ENCODE results near the gene CPNE2.
"Not testable (repeated sequence)": the region's sequence is repeated elsewhere in the genome, so short reads cannot be mapped to it uniquely, and the experiment has no call there.

CPNE2 gene

GRCh38 chr16:57091975-57092785, at the start of gene CPNE2:
TSS of gene CPNE2 (plus strand) at chr16:57092583. CDS start at chr16:57110743, 18,160 bp downstream.
- no peak for FAIRE-seq

GRCh38 chr16:57043248-57043647, 49.1 kb upstream of the CPNE2 start:
- FAIRE-seq: no peak

- FAIRE-seq: no peak
Measured at GRCh38 chr16:57044931-57045693, 47.3 kb upstream of the CPNE2 start.

- peak; percentile 60 for FAIRE-seq
Measured at GRCh38 chr16:57045694-57046381, 46.5 kb upstream of the CPNE2 start.

GRCh38 chr16:57048095-57048494, 44.3 kb upstream of the CPNE2 start:
- FAIRE-seq: no peak

GRCh38 chr16:57049678-57050077, 42.7 kb upstream of the CPNE2 start:
- no peak for FAIRE-seq

GRCh38 chr16:57051696-57052228, 40.6 kb upstream of the CPNE2 start:
- FAIRE-seq: no peak

GRCh38 chr16:57053206-57053605, 39.2 kb upstream of the CPNE2 start:
- no peak for FAIRE-seq

- no peak for FAIRE-seq
Measured at GRCh38 chr16:57054338-57054737, 38.0 kb upstream of the CPNE2 start.

GRCh38 chr16:57054771-57055170, 37.6 kb upstream of the CPNE2 start:
- no peak for FAIRE-seq

- FAIRE-seq: no peak
Measured at GRCh38 chr16:57055671-57056070, 36.7 kb upstream of the CPNE2 start.

- FAIRE-seq: no peak
Measured at GRCh38 chr16:57058291-57058861, 34.0 kb upstream of the CPNE2 start.

GRCh38 chr16:57060323-57061083, 31.9 kb upstream of the CPNE2 start:
- FAIRE-seq: no peak

GRCh38 chr16:57061084-57061905, 31.1 kb upstream of the CPNE2 start:
- no peak for FAIRE-seq

GRCh38 chr16:57062329-57062728, 30.1 kb upstream of the CPNE2 start:
- no peak for FAIRE-seq

- not testable (repeated sequence) for FAIRE-seq
Measured at GRCh38 chr16:57063189-57063588, 29.2 kb upstream of the CPNE2 start.

GRCh38 chr16:57064995-57065394, 27.4 kb upstream of the CPNE2 start:
- no peak for FAIRE-seq

GRCh38 chr16:57066625-57067024, 25.8 kb upstream of the CPNE2 start:
- no peak for FAIRE-seq

GRCh38 chr16:57067347-57067746, 25.0 kb upstream of the CPNE2 start:
- no peak for FAIRE-seq

GRCh38 chr16:57069053-57069452, 23.3 kb upstream of the CPNE2 start:
- FAIRE-seq: no peak
